Smooth muscle cell (in vitro differentiated cells): ENCODE data around the gene ZNF548. TPM values are rescaled to one million over a fixed set of nuclear protein-coding genes. Genes with fewer than 3 reads are reported as not detected.

Experiments used
- DNase-seq: peaks from one replicate; lab custom pipeline; 2025; ENCODE audit not compliant: unreplicated experiment; lab: John Stamatoyannopoulos, UW
- H2AFZ ChIP-seq: fragments of 200-600 bp; sonication (generic); 2 replicates; pipeline ENCODE4 v1.6.0; 2016; ENCODE audit warnings: antibody characterized with exemption, low read depth, mild to moderate bottlenecking
- H3F3A ChIP-seq: fragments of 200-600 bp; sonication (generic); 2 replicates; pipeline ENCODE4 v1.6.0; 2017; ENCODE audit warnings: antibody characterized with exemption, low read depth
- H3K27ac ChIP-seq: fragments of 200-600 bp; sonication (generic); 2 replicates; pipeline ENCODE4 v1.5.1; 2016; ENCODE audit warnings: low read depth, mild to moderate bottlenecking
- H3K27me3 ChIP-seq: fragments of 200-600 bp; sonication (generic); 2 replicates; pipeline ENCODE4 v1.6.1; 2016; ENCODE audit warnings: low read depth, mild to moderate bottlenecking
- H3K36me3 ChIP-seq: fragments of 200-600 bp; sonication (generic); 2 replicates; pipeline ENCODE4 v1.5.1; 2016; ENCODE audit warnings: low read depth
- H3K4me1 ChIP-seq: fragments of 200-600 bp; sonication (generic); 2 replicates; pipeline ENCODE4 v1.5.1; 2016; ENCODE audit warnings: low read depth
- H3K4me2 ChIP-seq: fragments of 200-600 bp; sonication (generic); 2 replicates; pipeline ENCODE4 v1.6.0; 2016; ENCODE audit warnings: mild to moderate bottlenecking
- H3K4me3 ChIP-seq: fragments of 200-600 bp; sonication (generic); 2 replicates; pipeline ENCODE4 v1.5.1; 2016; ENCODE audit warnings: mild to moderate bottlenecking
- H3K79me2 ChIP-seq: fragments of 200-600 bp; sonication (generic); 2 replicates; pipeline ENCODE4 v1.6.0; 2016; ENCODE audit warnings: low read depth, mild to moderate bottlenecking
- H3K9ac ChIP-seq: fragments of 200-600 bp; sonication (generic); 2 replicates; pipeline ENCODE4 v1.6.0; 2016; ENCODE audit warnings: low read depth
- H3K9me3 ChIP-seq: fragments of 200-600 bp; sonication (generic); replicated peaks from 2 replicates; pipeline ENCODE4 v1.5.1; 2016; ENCODE audit warnings: low read depth
- H4K20me1 ChIP-seq: fragments of 200-600 bp; sonication (generic); 2 replicates; pipeline ENCODE4 v1.6.0; 2016; ENCODE audit warnings: low read depth
- WGBS: methylation state at CpG from one replicate; pipeline ENCODE4 v1.1.7; 2016; ENCODE audit warnings: low lambda C conversion rate; 5-methylcytosine and 5-hydroxymethylcytosine counted together
- polyA plus RNA-seq: library from polyadenylated mRNA; unstranded; fragments of >200 nt; fragmentation: Nextera tagmentation; extraction: Ambion mirVana; gene quantifications from 2 replicates; pipeline ENCODE4 v1.2.1, GENCODE V29; 2016
- total RNA-seq: library from RNA; depleted of rRNA; stranded (reverse); fragments of >200 nt; gene quantifications from 2 replicates; pipeline ENCODE4 v1.2.3, GENCODE V29; 2014
- TF ChIP-seq, protein P1 (sequence below): fragments of 200-600 bp; sonication (generic); IDR thresholded peaks from 2 replicates; pipeline ENCODE4 v1.5.1; 2017; ENCODE audit warnings: borderline replicate concordance, mild to moderate bottlenecking, antibody characterized with exemption; ENCODE audit not compliant: insufficient read depth, poor library complexity, severe bottlenecking

ZNF548 gene
- total RNA-seq (26.9 and 27.3 TPM in 2 replicates), polyA plus RNA-seq (12.3 and 13.1 TPM in 2 replicates)

DNA sequence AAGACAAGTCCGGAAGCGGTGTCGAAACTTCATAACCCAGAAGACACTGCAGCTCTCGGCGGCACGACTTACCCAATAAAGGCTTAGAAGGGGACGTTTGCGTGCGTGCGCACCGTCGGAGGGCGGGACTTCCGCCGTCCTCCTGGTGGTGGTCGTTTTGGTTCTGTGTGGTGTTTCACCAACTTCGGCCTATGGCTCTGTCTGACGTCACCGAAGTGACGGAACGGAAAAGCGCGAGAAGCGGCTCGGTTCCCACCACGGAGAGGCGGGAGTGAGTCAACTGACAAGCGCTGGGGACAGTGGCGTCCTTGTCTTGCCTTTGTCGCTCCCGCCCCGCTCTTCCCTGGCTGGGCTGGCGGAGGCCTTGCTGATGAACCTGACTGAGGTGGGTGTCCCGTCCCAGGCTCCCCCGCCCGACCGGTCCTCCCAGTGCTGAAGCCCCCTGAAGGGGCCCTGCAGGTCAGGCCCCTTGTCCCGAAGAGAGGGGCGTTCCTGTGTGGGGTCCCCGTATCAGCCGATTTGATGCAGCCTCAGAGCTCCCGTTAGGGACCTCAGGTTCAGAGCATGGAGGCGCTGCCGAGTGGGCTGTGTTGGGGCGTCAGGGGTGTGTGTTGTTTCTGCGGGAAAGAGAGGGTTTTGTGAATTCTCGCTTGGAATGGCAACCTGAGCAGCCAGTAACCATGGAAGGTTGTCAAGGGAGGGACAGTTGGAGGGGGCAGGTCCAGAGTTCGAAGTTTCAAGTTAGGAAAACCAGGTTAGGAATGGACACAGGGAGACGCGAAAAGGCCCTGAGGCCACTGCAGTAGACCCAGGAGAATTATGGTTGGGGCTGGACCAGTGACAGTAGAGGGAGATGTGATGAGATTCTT is at the start of gene ZNF548:
TSS of gene ZNF548 (plus strand) at position 125 of the 869 bp plus-strand sequence. CDS start at position 371, 246 bp downstream.
- peak; percentile 92 for DNase-seq
- Histone ChIP-seq H3K27me3 (no peaks in the 10 kb centered on the region), H4K20me1 (peaks cover 27% of the 10 kb centered on the region), H3K27ac (peak within 1 kb of the TSS; percentile 93), H3K4me1 (peaks cover 12% of the 10 kb centered on the region), H3K4me3 (peak within 1 kb of the TSS; percentile 79), H2AFZ (peak within 1 kb of the TSS; percentile 92), H3K4me2 (peak within 1 kb of the TSS; percentile 99), H3K9me3 (no peaks in the 10 kb centered on the region), H3K9ac (peak within 1 kb of the TSS; percentile 97), H3K79me2 (peaks cover 47% of the 10 kb centered on the region), H3F3A (no peaks in the 10 kb centered on the region), H3K36me3 (no peaks in the 10 kb centered on the region)
- TF ChIP-seq, protein P1, sequence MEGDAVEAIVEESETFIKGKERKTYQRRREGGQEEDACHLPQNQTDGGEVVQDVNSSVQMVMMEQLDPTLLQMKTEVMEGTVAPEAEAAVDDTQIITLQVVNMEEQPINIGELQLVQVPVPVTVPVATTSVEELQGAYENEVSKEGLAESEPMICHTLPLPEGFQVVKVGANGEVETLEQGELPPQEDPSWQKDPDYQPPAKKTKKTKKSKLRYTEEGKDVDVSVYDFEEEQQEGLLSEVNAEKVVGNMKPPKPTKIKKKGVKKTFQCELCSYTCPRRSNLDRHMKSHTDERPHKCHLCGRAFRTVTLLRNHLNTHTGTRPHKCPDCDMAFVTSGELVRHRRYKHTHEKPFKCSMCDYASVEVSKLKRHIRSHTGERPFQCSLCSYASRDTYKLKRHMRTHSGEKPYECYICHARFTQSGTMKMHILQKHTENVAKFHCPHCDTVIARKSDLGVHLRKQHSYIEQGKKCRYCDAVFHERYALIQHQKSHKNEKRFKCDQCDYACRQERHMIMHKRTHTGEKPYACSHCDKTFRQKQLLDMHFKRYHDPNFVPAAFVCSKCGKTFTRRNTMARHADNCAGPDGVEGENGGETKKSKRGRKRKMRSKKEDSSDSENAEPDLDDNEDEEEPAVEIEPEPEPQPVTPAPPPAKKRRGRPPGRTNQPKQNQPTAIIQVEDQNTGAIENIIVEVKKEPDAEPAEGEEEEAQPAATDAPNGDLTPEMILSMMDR: no peak
- WGBS: 1% methylated on average over 50 of the region's 50 CpGs

DNA sequence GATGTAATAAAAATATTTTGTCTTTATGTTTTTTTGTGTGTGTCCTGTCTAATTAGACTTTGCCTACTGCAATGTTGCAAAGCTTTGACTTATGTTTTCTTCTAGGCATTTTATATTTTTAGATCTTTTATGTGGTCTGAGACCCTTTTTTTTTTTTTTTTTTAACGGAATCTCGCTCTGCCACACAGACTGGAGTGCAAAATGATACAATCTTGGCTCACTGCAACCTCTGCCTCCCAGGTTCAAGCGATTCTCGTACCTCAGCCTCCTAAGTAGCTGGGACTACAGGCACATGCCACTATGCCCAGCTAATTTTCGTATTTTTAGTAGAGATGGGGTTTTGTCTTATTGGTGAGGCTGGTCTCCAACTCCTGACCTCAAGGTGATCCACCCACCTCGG is 47.1 kb upstream of the ZNF548 start:
- no peak overlapping the region for H2AFZ ChIP-seq
- H3K4me2 ChIP-seq: no peak overlapping the region
- H3K27me3 ChIP-seq: peaks cover 12% of the 10 kb centered on the region
- H3K27ac ChIP-seq: no peak overlapping the region
- TF ChIP-seq, protein P1: no peak
- DNase-seq: no peak
- 78% methylated on average over 6 of the region's 6 CpGs for WGBS
- H3K4me1 ChIP-seq: no peaks in the 10 kb centered on the region
- no peaks in the 10 kb centered on the region for H3K9me3 ChIP-seq
- H3K79me2 ChIP-seq: no peaks in the 10 kb centered on the region
- no peak overlapping the region for H3K4me3 ChIP-seq
- H3K9ac ChIP-seq: no peak overlapping the region
- H3K36me3 ChIP-seq: no peaks in the 10 kb centered on the region
- no peaks in the 10 kb centered on the region for H4K20me1 ChIP-seq
- no peaks in the 10 kb centered on the region for H3F3A ChIP-seq

DNA sequence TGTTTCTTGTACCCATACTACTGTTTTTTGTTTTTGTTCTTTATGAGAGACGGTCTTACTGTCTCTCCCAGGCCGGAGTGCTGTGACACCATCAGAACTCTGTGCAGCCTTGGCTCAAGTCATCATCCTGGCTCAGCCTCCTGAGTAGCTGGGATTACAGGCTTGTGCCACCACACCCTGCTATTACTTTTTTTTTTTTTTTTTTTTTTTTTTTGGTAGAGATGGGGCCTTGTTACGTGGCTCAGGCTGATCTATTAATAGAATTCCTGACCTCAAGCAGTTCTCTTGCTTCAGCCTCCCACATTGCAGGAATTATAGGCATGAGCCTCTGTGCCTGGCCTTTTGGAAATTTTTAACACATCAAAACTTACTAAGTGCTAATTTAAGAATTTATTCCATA is 41.5 kb upstream of the ZNF548 start:
- 72% methylated on average over 3 of the region's 3 CpGs for WGBS
- peaks cover 19% of the 10 kb centered on the region for H3K79me2 ChIP-seq
- no peaks in the 10 kb centered on the region for H4K20me1 ChIP-seq
- H3K4me3 ChIP-seq: no peak overlapping the region
- no peaks in the 10 kb centered on the region for H3F3A ChIP-seq
- peaks cover 12% of the 10 kb centered on the region for H3K27me3 ChIP-seq
- no peaks in the 10 kb centered on the region for H3K9me3 ChIP-seq
- no peak overlapping the region for H2AFZ ChIP-seq
- no peak overlapping the region for H3K9ac ChIP-seq
- DNase-seq: no peak
- H3K4me2 ChIP-seq: no peak overlapping the region
- TF ChIP-seq, protein P1: no peak
- peaks cover 9% of the 10 kb centered on the region for H3K4me1 ChIP-seq
- H3K27ac ChIP-seq: no peak overlapping the region
- no peaks in the 10 kb centered on the region for H3K36me3 ChIP-seq
